Measurements from ENCODE around the gene MLKL.

GRCh38 chr16:74673876-74674275 lies 26.8 kb downstream of the MLKL start:
- TF ChIP-seq CTCF (IDR thresholded peaks at IDR 0.05) (no peak), POLR2A (IDR thresholded peaks at IDR 0.05) (no peak), EP300 (IDR thresholded peaks at IDR 0.05) (no peak)

All from ovary (tissue), 3 donors.